HUES6 (cell line): Measurements from ENCODE around the gene ATP5PO.
"Not testable (repeated sequence)": the region's sequence is repeated elsewhere in the genome, so short reads cannot be mapped to it uniquely, and the experiment has no call there.

Experiments
- H3K27ac ChIP-seq: 2 replicates; pipeline ENCODE4 v1.7.0; 2013; ENCODE audit warnings: low read depth, mild to moderate bottlenecking, low read length, inconsistent platforms
- H3K27me3 ChIP-seq: 2 replicates; pipeline ENCODE4 v1.6.1; 2013; ENCODE audit warnings: low read length; ENCODE audit not compliant: control insufficient read depth, insufficient read depth
- H3K36me3 ChIP-seq: 2 replicates; pipeline ENCODE4 v1.6.1; 2013; ENCODE audit warnings: low read length; ENCODE audit not compliant: control insufficient read depth, insufficient read depth
- H3K4me1 ChIP-seq: 2 replicates; pipeline ENCODE4 v1.6.1; 2013; ENCODE audit warnings: low read length; ENCODE audit not compliant: control insufficient read depth, insufficient read depth
- H3K4me3 ChIP-seq: 2 replicates; pipeline ENCODE4 v1.5.1; 2013; ENCODE audit warnings: low read depth, low read length
- H3K9ac ChIP-seq: one replicate; pipeline ENCODE4 v1.6.1; 2013; ENCODE audit warnings: mild to moderate bottlenecking, low read length
- H3K9me3 ChIP-seq: 2 replicates; pipeline ENCODE4 v1.6.1; 2013; ENCODE audit warnings: low read depth, low read length; ENCODE audit not compliant: control insufficient read depth, insufficient read depth

ATP5PO gene

DNA sequence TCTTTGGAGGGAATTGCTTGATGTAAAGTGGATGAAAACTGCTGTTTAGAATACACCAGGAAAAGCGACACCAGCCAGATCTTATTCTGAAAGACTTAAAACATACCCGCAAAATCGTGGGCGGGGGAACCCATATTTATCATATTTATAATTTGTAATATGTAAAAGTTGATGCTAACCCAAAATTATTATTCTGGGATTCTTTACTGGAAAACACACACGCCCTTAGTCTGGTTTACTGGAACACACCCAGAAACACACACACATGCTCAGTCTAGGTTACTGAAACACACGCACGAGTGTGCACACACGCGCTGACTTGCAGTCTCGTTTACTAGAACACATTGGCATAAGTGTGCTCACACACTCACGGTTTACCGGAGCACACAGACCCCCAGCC, 32.5 kb downstream of the ATP5PO start:
- Histone ChIP-seq H3K36me3 (no peaks in the 10 kb centered on the region), H3K27ac (no peak overlapping the region), H3K9me3 (no peaks in the 10 kb centered on the region)

DNA sequence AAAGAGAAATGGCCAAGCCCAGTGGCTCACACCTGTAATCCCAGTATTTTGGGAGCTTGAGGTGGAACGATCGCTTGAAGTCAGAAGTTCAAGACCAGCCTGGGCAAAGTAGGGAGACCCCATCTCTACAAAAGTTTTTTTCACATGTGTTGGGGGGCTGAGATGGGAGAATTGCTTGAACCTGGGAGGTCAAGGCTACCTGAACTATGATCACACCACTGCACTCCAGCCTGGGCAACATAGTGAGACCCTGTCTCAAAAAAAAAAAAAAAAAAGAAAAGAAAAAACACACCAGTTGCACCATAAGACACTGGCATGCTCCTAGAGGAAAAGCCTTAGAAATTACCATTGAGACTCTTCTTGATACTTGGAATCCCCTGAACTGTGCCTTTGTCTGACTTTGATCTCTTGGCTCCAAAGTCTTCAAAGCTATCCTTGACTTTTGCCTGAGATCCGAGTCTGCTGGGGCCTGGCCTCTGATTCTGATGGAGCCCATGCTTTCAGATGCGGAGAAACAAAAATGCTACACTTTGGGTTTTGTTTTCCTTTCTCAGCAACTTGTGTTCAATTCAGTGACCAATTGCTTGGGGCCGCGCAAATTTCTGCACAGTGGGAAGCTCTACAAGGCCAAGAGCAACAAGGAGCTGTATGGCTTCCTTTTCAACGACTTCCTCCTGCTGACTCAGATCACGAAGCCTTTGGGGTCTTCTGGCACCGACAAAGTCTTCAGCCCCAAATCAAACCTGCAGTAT, 33.7 kb downstream of the ATP5PO start:
- no peaks in the 10 kb centered on the region for H3K27me3 ChIP-seq
- no peak overlapping the region for H3K4me3 ChIP-seq
- no peak overlapping the region for H3K9ac ChIP-seq
- peaks cover 4% of the 10 kb centered on the region for H3K4me1 ChIP-seq
- H3K9me3 ChIP-seq: no peaks in the 10 kb centered on the region
- H3K27ac ChIP-seq: no peak overlapping the region
- H3K36me3 ChIP-seq: no peaks in the 10 kb centered on the region

More for the DNA sequence above, 32.5 kb downstream of the ATP5PO start:
- H3K27me3 ChIP-seq: no peaks in the 10 kb centered on the region
- H3K4me3 ChIP-seq: no peak overlapping the region
- peaks cover 4% of the 10 kb centered on the region for H3K4me1 ChIP-seq
- no peak overlapping the region for H3K9ac ChIP-seq

DNA sequence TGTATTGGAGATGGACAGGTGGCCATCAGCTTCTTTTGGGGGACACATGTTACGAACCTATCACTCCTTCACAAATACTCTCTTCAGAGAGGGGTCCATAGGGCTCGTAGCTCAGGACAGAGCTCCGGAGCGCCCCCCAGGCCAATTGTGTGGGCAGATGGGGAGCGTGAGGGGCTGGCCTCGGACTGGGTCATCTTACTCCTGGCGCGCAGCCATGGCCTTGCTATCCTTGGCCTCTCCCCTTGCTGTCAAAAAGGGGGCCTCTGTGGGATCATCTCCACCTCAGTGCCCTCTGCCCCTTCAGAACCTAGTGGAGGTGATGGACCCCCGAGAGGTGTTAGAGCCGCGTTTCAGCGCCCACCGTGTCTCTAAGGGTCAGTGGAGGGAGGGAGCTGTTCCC, 35.0 kb downstream of the ATP5PO start:
- no peaks in the 10 kb centered on the region for H3K27me3 ChIP-seq
- H3K9me3 ChIP-seq: no peaks in the 10 kb centered on the region
- no peak overlapping the region for H3K27ac ChIP-seq

DNA sequence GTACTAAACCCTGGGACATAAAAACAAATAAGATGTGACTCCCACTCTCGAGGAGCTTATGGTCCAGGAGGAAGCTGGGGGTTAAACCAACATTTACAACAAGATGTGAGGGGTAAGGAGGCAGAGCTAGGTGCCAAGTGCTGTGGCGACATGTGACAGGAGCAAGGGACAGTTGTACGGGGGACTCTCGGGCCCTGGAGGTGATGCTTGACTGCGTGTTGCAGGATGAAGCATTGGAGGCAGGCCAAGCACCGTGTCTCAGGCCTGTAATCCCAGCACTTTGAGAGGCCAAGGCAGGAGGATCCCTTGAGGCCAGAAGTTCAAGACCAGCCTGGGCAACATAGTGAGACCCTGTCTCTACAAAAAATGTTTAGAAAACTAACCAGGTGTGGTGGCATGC, 36.8 kb downstream of the ATP5PO start:
- Histone ChIP-seq H3K9me3 (no peaks in the 10 kb centered on the region), H3K27ac (no peak overlapping the region), H3K4me3 (no peak overlapping the region)

More for the DNA sequence above, 35.0 kb downstream of the ATP5PO start:
- Histone ChIP-seq H3K4me3 (no peak overlapping the region), H3K36me3 (no peaks in the 10 kb centered on the region), H3K4me1 (peaks cover 4% of the 10 kb centered on the region), H3K9ac (no peak overlapping the region)

GRCh38 chr21:33875026-33875695, 40.4 kb downstream of the ATP5PO start:
- Histone ChIP-seq H3K27ac (no peak overlapping the region), H3K27me3 (no peaks in the 10 kb centered on the region), H3K4me1 (no peaks in the 10 kb centered on the region), H3K4me3 (no peak overlapping the region), H3K36me3 (no peaks in the 10 kb centered on the region), H3K9ac (no peak overlapping the region), H3K9me3 (no peaks in the 10 kb centered on the region)

More for the DNA sequence above, 36.8 kb downstream of the ATP5PO start:
- H3K36me3 ChIP-seq: no peaks in the 10 kb centered on the region
- H3K4me1 ChIP-seq: peaks cover 4% of the 10 kb centered on the region
- H3K27me3 ChIP-seq: no peaks in the 10 kb centered on the region
- H3K9ac ChIP-seq: no peak overlapping the region

DNA sequence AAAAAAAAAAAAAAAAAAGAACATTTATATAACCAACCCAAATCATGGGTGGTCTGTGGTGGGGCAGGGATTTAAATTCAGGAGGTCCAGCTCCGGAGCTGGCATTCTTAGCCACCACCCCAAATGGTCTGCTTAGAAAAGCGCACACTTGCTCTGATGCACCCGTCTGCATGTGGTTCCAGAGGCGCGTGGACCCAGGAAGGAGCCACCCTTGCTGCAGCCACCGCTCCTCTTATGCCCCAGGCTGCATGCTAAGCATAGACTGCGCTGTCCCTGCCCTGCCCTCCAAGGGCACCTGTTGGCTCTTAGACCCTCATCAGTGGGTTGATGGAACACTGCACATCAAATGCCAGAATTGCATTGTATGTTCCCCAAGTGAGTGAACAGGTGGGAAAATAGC, 41.4 kb downstream of the ATP5PO start:
- H3K4me1 ChIP-seq: no peaks in the 10 kb centered on the region
- H3K36me3 ChIP-seq: no peaks in the 10 kb centered on the region
- H3K9me3 ChIP-seq: no peaks in the 10 kb centered on the region
- no peak overlapping the region for H3K27ac ChIP-seq
- no peak overlapping the region for H3K9ac ChIP-seq
- no peaks in the 10 kb centered on the region for H3K27me3 ChIP-seq
- no peak overlapping the region for H3K4me3 ChIP-seq

DNA sequence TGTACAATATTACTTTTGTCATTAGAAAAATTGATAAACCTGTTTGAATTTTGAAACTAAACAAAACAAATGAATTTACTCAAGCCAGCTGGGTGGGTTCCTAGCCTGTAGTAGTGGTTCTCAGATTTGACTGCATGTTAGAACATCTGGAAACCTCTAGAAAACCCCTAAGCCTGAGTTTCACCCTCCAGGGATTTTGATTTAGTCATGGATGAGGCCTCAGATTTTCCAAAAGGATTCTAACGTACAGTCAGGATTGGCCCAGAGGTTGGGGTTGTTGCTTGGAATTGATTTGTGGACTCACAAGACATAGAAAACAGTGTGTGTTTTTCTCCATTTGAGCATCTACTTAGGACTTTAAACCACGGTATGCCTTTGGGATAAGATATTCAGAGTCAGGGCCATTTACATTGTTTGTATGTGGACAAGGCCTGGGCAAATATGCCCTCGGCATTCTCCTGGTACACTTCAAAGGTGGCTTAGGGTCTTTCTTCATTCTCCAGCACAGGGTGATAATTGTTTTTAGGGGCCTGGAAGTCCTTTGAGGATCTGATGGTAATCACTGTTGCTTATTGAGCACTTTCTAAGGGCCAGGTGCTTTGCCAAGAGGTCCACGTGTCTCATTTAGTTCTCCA, 42.6 kb downstream of the ATP5PO start:
- no peaks in the 10 kb centered on the region for H3K27me3 ChIP-seq
- no peak overlapping the region for H3K4me3 ChIP-seq
- H3K36me3 ChIP-seq: no peaks in the 10 kb centered on the region

GRCh38 chr21:33871171-33871570, 44.4 kb downstream of the ATP5PO start:
- no peak overlapping the region for H3K4me3 ChIP-seq
- H3K4me1 ChIP-seq: no peaks in the 10 kb centered on the region
- no peak overlapping the region for H3K9ac ChIP-seq
- no peaks in the 10 kb centered on the region for H3K27me3 ChIP-seq
- no peaks in the 10 kb centered on the region for H3K9me3 ChIP-seq
- no peaks in the 10 kb centered on the region for H3K36me3 ChIP-seq
- no peak overlapping the region for H3K27ac ChIP-seq

More for the DNA sequence above, 42.6 kb downstream of the ATP5PO start:
- H3K4me1 ChIP-seq: no peaks in the 10 kb centered on the region
- no peak overlapping the region for H3K9ac ChIP-seq
- H3K9me3 ChIP-seq: no peaks in the 10 kb centered on the region
- no peak overlapping the region for H3K27ac ChIP-seq

DNA sequence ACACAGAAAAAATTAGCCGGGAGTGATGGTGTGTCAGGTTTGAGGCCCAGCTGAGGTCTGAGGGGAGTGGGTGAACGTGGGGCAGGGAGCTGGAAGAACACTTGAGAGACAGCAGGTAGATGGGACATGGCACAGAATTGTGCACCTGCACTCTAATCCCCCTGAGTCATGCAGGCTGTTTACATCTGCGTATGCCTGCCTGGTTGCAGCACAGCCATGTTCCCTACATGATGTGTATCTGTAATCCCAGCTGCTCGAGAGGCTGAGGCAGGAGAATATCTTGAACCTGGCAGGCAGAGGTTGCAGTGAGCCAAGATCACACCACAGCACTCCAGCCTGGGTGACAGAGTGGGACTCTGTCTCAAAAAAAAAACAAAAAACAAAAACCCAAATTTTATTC, 44.8 kb downstream of the ATP5PO start:
- no peaks in the 10 kb centered on the region for H3K36me3 ChIP-seq
- H3K9me3 ChIP-seq: no peaks in the 10 kb centered on the region
- H3K9ac ChIP-seq: no peak overlapping the region
- H3K4me3 ChIP-seq: no peak overlapping the region
- no peaks in the 10 kb centered on the region for H3K27me3 ChIP-seq
- H3K27ac ChIP-seq: no peak overlapping the region
- no peaks in the 10 kb centered on the region for H3K4me1 ChIP-seq

DNA sequence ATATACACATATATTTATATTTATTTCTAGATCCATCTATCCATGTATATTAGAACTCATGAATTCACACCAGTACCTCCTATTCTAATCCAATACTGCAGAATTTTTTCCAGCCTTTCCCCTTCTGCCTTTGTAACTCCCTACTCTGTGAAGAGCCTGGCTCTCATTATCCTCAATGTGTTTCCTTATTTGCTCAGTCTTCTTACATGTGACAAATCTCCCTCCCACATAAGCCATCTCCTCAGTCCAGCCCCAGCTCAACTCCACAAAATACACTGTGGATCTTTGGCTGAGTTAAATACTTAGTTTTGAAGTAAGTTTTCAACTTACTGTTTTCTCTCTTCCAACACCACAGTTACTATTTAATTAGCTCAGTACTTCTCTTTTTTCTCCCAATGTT, 45.7 kb downstream of the ATP5PO start:
- H3K27me3 ChIP-seq: no peaks in the 10 kb centered on the region
- no peak overlapping the region for H3K27ac ChIP-seq
- H3K9me3 ChIP-seq: no peaks in the 10 kb centered on the region
- no peak overlapping the region for H3K4me3 ChIP-seq
- no peak overlapping the region for H3K9ac ChIP-seq
- H3K36me3 ChIP-seq: no peaks in the 10 kb centered on the region
- no peaks in the 10 kb centered on the region for H3K4me1 ChIP-seq

GRCh38 chr21:33867868-33868267, 47.7 kb downstream of the ATP5PO start:
- not testable (repeated sequence) for H3K4me3 ChIP-seq, H3K9ac ChIP-seq, H3K9me3 ChIP-seq, H3K4me1 ChIP-seq, H3K27me3 ChIP-seq, H3K27ac ChIP-seq, H3K36me3 ChIP-seq
